K562 (cell line): ENCODE data around the gene BEX3. TPM values are rescaled to one million over a fixed set of nuclear protein-coding genes. Genes with fewer than 3 reads are reported as not detected.

ENCODE experiments used
- DNMT1 ChIP-seq: fragments of 450-650 bp; IDR thresholded peaks from 2 replicates; pipeline ENCODE4 v1.6.1; 2016; ENCODE audit warnings: antibody characterized with exemption, mild to moderate bottlenecking
- EHMT2 ChIP-seq: fragments of 450-650 bp; IDR thresholded peaks from 2 replicates; pipeline ENCODE4 v1.6.1; 2018; ENCODE audit warnings: antibody characterized with exemption
- FOXJ3 ChIP-seq: sonication (generic); formaldehyde crosslinking; IDR thresholded peaks from 2 replicates; pipeline ENCODE4 v1.4.0; 2020; ENCODE audit warnings: mild to moderate bottlenecking, missing genetic modification reagents
- MBD2 ChIP-seq: sonication (generic); IDR thresholded peaks from 2 replicates; pipeline ENCODE4 v1.6.1; 2016; ENCODE audit warnings: low read depth, borderline replicate concordance
- NFIC ChIP-seq: fragments of 450-650 bp; IDR thresholded peaks from 2 replicates; pipeline ENCODE4 v1.6.1; 2017; ENCODE audit warnings: mild to moderate bottlenecking, inconsistent platforms
- PKNOX1 ChIP-seq: fragments of 450-650 bp; IDR thresholded peaks from 2 replicates; pipeline ENCODE4 v1.6.1; 2016
- SAFB ChIP-seq: fragments of 200-400 bp; formaldehyde crosslinking; IDR thresholded peaks from 2 replicates; pipeline ENCODE4 v1.6.1; 2017; ENCODE audit warnings: low read depth, low read length, borderline replicate concordance
- SFPQ ChIP-seq: fragments of 200-400 bp; formaldehyde crosslinking; IDR thresholded peaks from 2 replicates; pipeline ENCODE4 v1.6.1; 2017; ENCODE audit warnings: mild to moderate bottlenecking, low read depth, low read length, moderate library complexity
- ZBTB8A ChIP-seq: fragments of 450-650 bp; IDR thresholded peaks from 2 replicates; pipeline ENCODE4 v1.6.1; 2018; ENCODE audit warnings: mild to moderate bottlenecking, moderate library complexity; ENCODE audit not compliant: partially characterized antibody
- ZNF12 ChIP-seq: sonication (generic); formaldehyde crosslinking; IDR thresholded peaks from 2 replicates; pipeline ENCODE4 v1.4.0; 2020; ENCODE audit warnings: mild to moderate bottlenecking, missing genetic modification reagents
- ZNF785 ChIP-seq: fragments of 250-450 bp; sonication (Bioruptor Pico); IDR thresholded peaks from 2 replicates; pipeline ENCODE4 v1.4.0; 2020; ENCODE audit warnings: mild to moderate bottlenecking
- ZNF79 ChIP-seq: fragments of 250-450 bp; sonication (Bioruptor Pico); IDR thresholded peaks from 2 replicates; pipeline ENCODE4 v1.4.0; 2020; ENCODE audit warnings: low read depth, mild to moderate bottlenecking, moderate library complexity
- polyA plus RNA-seq, 8 experiments: library from polyadenylated mRNA; depleted of rRNA in 4 of 8; stranded (reverse) in 5 of 8; unstranded in 3 of 8; fragments of >200 nt; fragmentation: Nextera tagmentation in 2 of 8; fragmentation: Illumina TruSeq in 1 of 8; extraction: Ambion mirVana in 2 of 8; extraction: Trizol in 1 of 8; gene quantifications; 2 replicates each; pipeline versions ENCODE4 v1.2.1 to v1.2.3, GENCODE V29; 2011 to 2014; ENCODE audit warnings: inconsistent platforms in 1 of 8, missing spikeins in 1 of 8
- total RNA-seq, 7 experiments: library from RNA; depleted of rRNA in 6 of 7; stranded (reverse); fragments of >200 nt in 6 of 7; fragmentation: Illumina TruSeq in 2 of 7; extraction: Trizol in 2 of 7; gene quantifications; 2 replicates each; pipeline versions ENCODE4 v1.2.1 to v1.2.3, GENCODE V29; 2011 to 2021; ENCODE audit warnings: low replicate concordance in 1 of 7
- TF ChIP-seq, protein P1 (sequence below): sonication (generic); formaldehyde crosslinking; IDR thresholded peaks from 2 replicates; pipeline ENCODE4 v1.8.0; 2022; ENCODE audit warnings: mild to moderate bottlenecking, missing genetic modification reagents
- TF ChIP-seq, protein P2 (sequence below): sonication (generic); formaldehyde crosslinking; IDR thresholded peaks from 2 replicates; pipeline ENCODE4 v1.8.0; 2022; ENCODE audit warnings: missing genetic modification reagents, mild to moderate bottlenecking, borderline replicate concordance
- TF ChIP-seq, protein P3 (sequence below), 2 experiments: IDR thresholded peaks; 2 replicates each; pipeline ENCODE4 v1.6.1; 2011; ENCODE audit warnings: borderline replicate concordance in 1 of 2, control low read depth in 1 of 2, low read depth in 1 of 2, low read length in 1 of 2, mild to moderate bottlenecking in 1 of 2, mixed read lengths in 1 of 2, moderate library complexity in 1 of 2; ENCODE audit not compliant: insufficient read depth in 1 of 2, insufficient read length in 1 of 2, poor library complexity in 1 of 2, severe bottlenecking in 1 of 2; ENCODE audit errors: extremely low read depth in 1 of 2

The BEX3 gene
- total and polyA plus RNA-seq, 9 of the 15 experiments (the other 6 are each of a cell fraction or from before 2014, with no cell fraction given): 0.21 to 0.47 TPM; not detected in 7

DNA sequence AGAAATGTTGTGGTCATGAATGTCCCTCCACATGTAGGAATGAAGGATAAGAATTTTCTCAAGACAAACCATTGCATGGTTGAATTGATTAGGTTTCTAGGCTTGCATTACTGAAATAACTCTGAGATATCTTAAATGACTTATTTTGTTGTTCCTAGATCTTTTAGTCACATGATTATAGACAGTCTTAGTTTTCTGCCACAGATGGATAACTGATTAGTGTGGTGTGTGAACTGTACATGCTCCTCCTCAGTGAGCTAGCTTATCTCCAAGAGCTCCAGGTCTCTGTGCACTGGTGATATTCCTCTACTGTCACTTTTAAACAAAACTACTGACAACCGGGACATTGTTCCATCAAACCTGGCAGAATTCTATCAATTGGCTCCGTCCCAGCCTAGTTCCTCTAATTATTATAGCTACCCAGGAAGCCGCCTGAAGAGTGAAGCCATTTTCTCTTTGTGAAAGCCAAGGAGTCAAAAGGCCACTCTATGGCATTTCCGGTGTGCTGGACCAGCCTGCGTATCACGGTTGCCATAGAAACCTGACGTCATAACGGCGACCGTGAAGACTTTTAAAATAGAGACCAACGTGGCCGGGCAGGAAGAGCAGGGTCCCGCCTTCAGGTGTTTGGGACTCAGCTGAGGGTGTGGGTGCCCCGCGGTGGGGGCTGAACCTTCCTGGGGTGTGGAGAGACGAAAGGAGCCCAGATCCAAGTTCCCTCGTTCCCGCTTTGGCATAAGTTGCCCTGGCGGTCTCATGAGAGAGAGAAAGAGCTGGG is 28.1 kb downstream of the BEX3 start (continued):
- TF ChIP-seq, protein P1, sequence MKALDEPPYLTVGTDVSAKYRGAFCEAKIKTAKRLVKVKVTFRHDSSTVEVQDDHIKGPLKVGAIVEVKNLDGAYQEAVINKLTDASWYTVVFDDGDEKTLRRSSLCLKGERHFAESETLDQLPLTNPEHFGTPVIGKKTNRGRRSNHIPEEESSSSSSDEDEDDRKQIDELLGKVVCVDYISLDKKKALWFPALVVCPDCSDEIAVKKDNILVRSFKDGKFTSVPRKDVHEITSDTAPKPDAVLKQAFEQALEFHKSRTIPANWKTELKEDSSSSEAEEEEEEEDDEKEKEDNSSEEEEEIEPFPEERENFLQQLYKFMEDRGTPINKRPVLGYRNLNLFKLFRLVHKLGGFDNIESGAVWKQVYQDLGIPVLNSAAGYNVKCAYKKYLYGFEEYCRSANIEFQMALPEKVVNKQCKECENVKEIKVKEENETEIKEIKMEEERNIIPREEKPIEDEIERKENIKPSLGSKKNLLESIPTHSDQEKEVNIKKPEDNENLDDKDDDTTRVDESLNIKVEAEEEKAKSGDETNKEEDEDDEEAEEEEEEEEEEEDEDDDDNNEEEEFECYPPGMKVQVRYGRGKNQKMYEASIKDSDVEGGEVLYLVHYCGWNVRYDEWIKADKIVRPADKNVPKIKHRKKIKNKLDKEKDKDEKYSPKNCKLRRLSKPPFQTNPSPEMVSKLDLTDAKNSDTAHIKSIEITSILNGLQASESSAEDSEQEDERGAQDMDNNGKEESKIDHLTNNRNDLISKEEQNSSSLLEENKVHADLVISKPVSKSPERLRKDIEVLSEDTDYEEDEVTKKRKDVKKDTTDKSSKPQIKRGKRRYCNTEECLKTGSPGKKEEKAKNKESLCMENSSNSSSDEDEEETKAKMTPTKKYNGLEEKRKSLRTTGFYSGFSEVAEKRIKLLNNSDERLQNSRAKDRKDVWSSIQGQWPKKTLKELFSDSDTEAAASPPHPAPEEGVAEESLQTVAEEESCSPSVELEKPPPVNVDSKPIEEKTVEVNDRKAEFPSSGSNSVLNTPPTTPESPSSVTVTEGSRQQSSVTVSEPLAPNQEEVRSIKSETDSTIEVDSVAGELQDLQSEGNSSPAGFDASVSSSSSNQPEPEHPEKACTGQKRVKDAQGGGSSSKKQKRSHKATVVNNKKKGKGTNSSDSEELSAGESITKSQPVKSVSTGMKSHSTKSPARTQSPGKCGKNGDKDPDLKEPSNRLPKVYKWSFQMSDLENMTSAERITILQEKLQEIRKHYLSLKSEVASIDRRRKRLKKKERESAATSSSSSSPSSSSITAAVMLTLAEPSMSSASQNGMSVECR (CRISPR knock-in tag): no peak
- TF ChIP-seq SAFB (no peak), DNMT1 (no peak), MBD2 (no peak), EHMT2 (no peak; the same call in 1 of the 2 replicates), FOXJ3 (CRISPR knock-in tag) (no peak), ZNF12 (CRISPR knock-in tag) (no peak), SFPQ (no peak), PKNOX1 (no peak), ZBTB8A (no peak), NFIC (no peak), ZNF79 (CRISPR knock-in tag) (no peak), ZNF785 (CRISPR knock-in tag) (no peak)
- TF ChIP-seq, protein P2, sequence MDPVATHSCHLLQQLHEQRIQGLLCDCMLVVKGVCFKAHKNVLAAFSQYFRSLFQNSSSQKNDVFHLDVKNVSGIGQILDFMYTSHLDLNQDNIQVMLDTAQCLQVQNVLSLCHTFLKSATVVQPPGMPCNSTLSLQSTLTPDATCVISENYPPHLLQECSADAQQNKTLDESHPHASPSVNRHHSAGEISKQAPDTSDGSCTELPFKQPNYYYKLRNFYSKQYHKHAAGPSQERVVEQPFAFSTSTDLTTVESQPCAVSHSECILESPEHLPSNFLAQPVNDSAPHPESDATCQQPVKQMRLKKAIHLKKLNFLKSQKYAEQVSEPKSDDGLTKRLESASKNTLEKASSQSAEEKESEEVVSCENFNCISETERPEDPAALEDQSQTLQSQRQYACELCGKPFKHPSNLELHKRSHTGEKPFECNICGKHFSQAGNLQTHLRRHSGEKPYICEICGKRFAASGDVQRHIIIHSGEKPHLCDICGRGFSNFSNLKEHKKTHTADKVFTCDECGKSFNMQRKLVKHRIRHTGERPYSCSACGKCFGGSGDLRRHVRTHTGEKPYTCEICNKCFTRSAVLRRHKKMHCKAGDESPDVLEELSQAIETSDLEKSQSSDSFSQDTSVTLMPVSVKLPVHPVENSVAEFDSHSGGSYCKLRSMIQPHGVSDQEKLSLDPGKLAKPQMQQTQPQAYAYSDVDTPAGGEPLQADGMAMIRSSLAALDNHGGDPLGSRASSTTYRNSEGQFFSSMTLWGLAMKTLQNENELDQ (CRISPR knock-in tag): no peak
- TF ChIP-seq, protein P3, sequence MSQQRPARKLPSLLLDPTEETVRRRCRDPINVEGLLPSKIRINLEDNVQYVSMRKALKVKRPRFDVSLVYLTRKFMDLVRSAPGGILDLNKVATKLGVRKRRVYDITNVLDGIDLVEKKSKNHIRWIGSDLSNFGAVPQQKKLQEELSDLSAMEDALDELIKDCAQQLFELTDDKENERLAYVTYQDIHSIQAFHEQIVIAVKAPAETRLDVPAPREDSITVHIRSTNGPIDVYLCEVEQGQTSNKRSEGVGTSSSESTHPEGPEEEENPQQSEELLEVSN (IDR thresholded peaks at IDR 0.05; ENCODE audit: borderline replicate concordance in 1 of 2, extremely low read depth in 1 of 2, insufficient read depth in 1 of 2, insufficient read length in 1 of 2, low read depth in 1 of 2, low read length in 1 of 2, poor library complexity in 1 of 2, severe bottlenecking in 1 of 2): peak in 1 of 2 experiments; percentile 58
